H9 (cell line): ENCODE measurements around the gene VSTM2L. TPM values are rescaled to one million over a fixed set of nuclear protein-coding genes. Genes with fewer than 3 reads are reported as not detected.

Experiments
- DNase-seq: peaks from one replicate; pipeline ENCODE4 v3.0.0-alpha.2; 2017
- H2AFZ ChIP-seq: one replicate; pipeline ENCODE4 v1.6.1; 2013; ENCODE audit warnings: mild to moderate bottlenecking, low read length, control low read depth, moderate library complexity
- H2AK5ac ChIP-seq: 2 replicates; pipeline ENCODE4 v1.6.1; 2013; ENCODE audit warnings: low read length, control low read depth, mixed read lengths; ENCODE audit not compliant: insufficient read length
- H2BK120ac ChIP-seq: one replicate; pipeline ENCODE4 v1.6.1; 2013; ENCODE audit warnings: low read depth, mild to moderate bottlenecking, low read length, control low read depth, inconsistent platforms; ENCODE audit not compliant: poor library complexity, severe bottlenecking
- H2BK12ac ChIP-seq: 2 replicates; pipeline ENCODE4 v1.6.1; 2013; ENCODE audit warnings: low read length, control low read depth, mixed read lengths, low read depth; ENCODE audit not compliant: insufficient read length
- H2BK15ac ChIP-seq: 2 replicates; pipeline ENCODE4 v1.6.1; 2013; ENCODE audit warnings: low read depth, low read length, control low read depth
- H2BK20ac ChIP-seq: one replicate; pipeline ENCODE4 v1.6.1; 2013; ENCODE audit warnings: low read depth, mild to moderate bottlenecking, low read length, control low read depth, inconsistent platforms; ENCODE audit not compliant: poor library complexity, severe bottlenecking
- H2BK5ac ChIP-seq: 2 replicates; pipeline ENCODE4 v1.6.1; 2013; ENCODE audit warnings: low read length, control low read depth, mixed read lengths; ENCODE audit not compliant: insufficient read length
- H3K14ac ChIP-seq: 2 replicates; pipeline ENCODE4 v1.6.1; 2013; ENCODE audit warnings: low read length, control low read depth; ENCODE audit not compliant: insufficient read depth
- H3K18ac ChIP-seq: 2 replicates; pipeline ENCODE4 v1.6.1; 2013; ENCODE audit warnings: low read depth, mild to moderate bottlenecking, mixed read lengths, low read length, control low read depth; ENCODE audit not compliant: insufficient read length
- H3K23ac ChIP-seq: 2 replicates; pipeline ENCODE4 v1.6.1; 2013; ENCODE audit warnings: low read length, control low read depth, mixed read lengths, low read depth; ENCODE audit not compliant: insufficient read length
- H3K23me2 ChIP-seq: 2 replicates; pipeline ENCODE4 v1.6.1; 2013; ENCODE audit warnings: low read depth, mild to moderate bottlenecking, mixed read lengths, low read length, control low read depth; ENCODE audit not compliant: insufficient read length, poor library complexity, severe bottlenecking
- H3K27ac ChIP-seq: 2 replicates; pipeline ENCODE4 v1.5.1; 2013; ENCODE audit warnings: low read length, control low read depth, mixed read lengths, low read depth; ENCODE audit not compliant: insufficient read length
- H3K27me3 ChIP-seq: 2 replicates; pipeline ENCODE4 v1.6.1; 2013; ENCODE audit warnings: low read length, control low read depth, inconsistent platforms; ENCODE audit not compliant: insufficient read depth
- H3K4ac ChIP-seq: 2 replicates; pipeline ENCODE4 v1.6.1; 2013; ENCODE audit warnings: low read depth, mild to moderate bottlenecking, control low read depth, inconsistent platforms, low read length, moderate library complexity
- H3K4me1 ChIP-seq: 2 replicates; pipeline ENCODE4 v1.6.1; 2013; ENCODE audit warnings: low read length, control low read depth, inconsistent platforms; ENCODE audit not compliant: insufficient read depth
- H3K4me2 ChIP-seq: 2 replicates; pipeline ENCODE4 v1.6.1; 2013; ENCODE audit warnings: low read length, control low read depth, mixed read lengths; ENCODE audit not compliant: insufficient read length, insufficient read depth
- H3K56ac ChIP-seq: 2 replicates; pipeline ENCODE4 v1.6.1; 2013; ENCODE audit warnings: low read depth, mild to moderate bottlenecking, mixed read lengths, low read length, control low read depth; ENCODE audit not compliant: insufficient read length
- H3K79me1 ChIP-seq: 2 replicates; pipeline ENCODE4 v1.6.1; 2013; ENCODE audit warnings: low read depth, mild to moderate bottlenecking, moderate library complexity, low read length, control low read depth, inconsistent platforms; ENCODE audit not compliant: insufficient read depth, poor library complexity, severe bottlenecking
- H3K79me2 ChIP-seq: 2 replicates; pipeline ENCODE4 v1.6.1; 2013; ENCODE audit warnings: low read length, control low read depth, inconsistent platforms; ENCODE audit not compliant: insufficient read depth
- H3K9ac ChIP-seq: 2 replicates; pipeline ENCODE4 v1.6.1; 2013; ENCODE audit warnings: low read length, control low read depth, mixed read lengths; ENCODE audit not compliant: insufficient read length; ENCODE audit errors: extremely low read depth
- H3K9me3 ChIP-seq: one replicate; pipeline ENCODE4 v1.6.1; 2013; ENCODE audit warnings: low read depth, low read length, inconsistent platforms; ENCODE audit not compliant: control insufficient read depth
- H3T11ph ChIP-seq: one replicate; pipeline ENCODE4 v1.6.1; 2013; ENCODE audit warnings: mild to moderate bottlenecking, low read length, control low read depth, inconsistent platforms
- H4K20me1 ChIP-seq: one replicate; pipeline ENCODE4 v1.6.1; 2013; ENCODE audit not compliant: control insufficient read depth, insufficient read length, insufficient read depth
- H4K5ac ChIP-seq: 2 replicates; pipeline ENCODE4 v1.6.1; 2013; ENCODE audit warnings: low read depth, mild to moderate bottlenecking, mixed read lengths, low read length, control low read depth; ENCODE audit not compliant: insufficient read length
- H4K8ac ChIP-seq: replicated peaks from 2 replicates; pipeline ENCODE4 v1.6.1; 2013; ENCODE audit warnings: low read length, control low read depth, mixed read lengths, low read depth; ENCODE audit not compliant: insufficient read length
- H4K91ac ChIP-seq: 2 replicates; pipeline ENCODE4 v1.6.1; 2013; ENCODE audit warnings: low read depth, mild to moderate bottlenecking, moderate library complexity, mixed read lengths, low read length, control low read depth; ENCODE audit not compliant: insufficient read length
- H3K27ac Mint-ChIP-seq, 3 experiments: 2 replicates in 2 of 3; 3 replicates in 1 of 3; pipeline ENCODE4 v1.8.0; 2020 to 2021; ENCODE audit warnings: mixed read lengths in 3 of 3, mild to moderate bottlenecking in 1 of 3, moderate library complexity in 1 of 3
- H3K27me3 Mint-ChIP-seq: 2 replicates; pipeline ENCODE4 v1.8.0; 2021; ENCODE audit warnings: low read depth, mild to moderate bottlenecking, moderate library complexity, mixed read lengths
- H3K36me3 Mint-ChIP-seq, 3 experiments: 2 replicates in 2 of 3; 3 replicates in 1 of 3; pipeline ENCODE4 v1.8.0; 2020 to 2021; ENCODE audit warnings: low read depth in 3 of 3, mixed read lengths in 3 of 3; ENCODE audit not compliant: insufficient read depth in 1 of 3
- H3K4me1 Mint-ChIP-seq, 2 experiments: 2 replicates each; pipeline ENCODE4 v1.8.0; 2020; ENCODE audit warnings: mixed read lengths in 2 of 2
- H3K4me3 Mint-ChIP-seq, 2 experiments: 2 replicates in 1 of 2; 3 replicates in 1 of 2; pipeline ENCODE4 v1.8.0; 2020 to 2021; ENCODE audit warnings: mild to moderate bottlenecking in 2 of 2, mixed read lengths in 2 of 2, moderate library complexity in 1 of 2
- H3K9me3 Mint-ChIP-seq, 2 experiments: 2 replicates in 1 of 2; 3 replicates in 1 of 2; pipeline ENCODE4 v1.8.0; 2020; ENCODE audit warnings: mild to moderate bottlenecking in 2 of 2, mixed read lengths in 2 of 2, moderate library complexity in 1 of 2
- WGBS: extraction: QIAGEN DNeasy Blood & Tissue Kit; methylation state at CpG from one replicate; pipeline ENCODE4 v1.1.7; 2013; ENCODE audit warnings: missing lambda C conversion rate, low lambda C conversion rate, mixed read lengths; ENCODE audit not compliant: insufficient read length; ENCODE audit errors: extremely low coverage; 5-methylcytosine and 5-hydroxymethylcytosine counted together
- total RNA-seq: library from RNA; stranded (reverse); gene quantifications from 2 replicates; pipeline ENCODE4 v1.2.1, GENCODE V29; 2021
- TF ChIP-seq, protein P1 (sequence below): fragments of 200-600 bp; sonication (generic); conservative IDR thresholded peaks from 3 replicates; pipeline ENCODE4 v1.8.0; 2021; ENCODE audit warnings: antibody characterized with exemption, mild to moderate bottlenecking

The VSTM2L gene
- total RNA-seq, 1 experiment from 2014 or later: 2.1 TPM

GRCh38 chr20:37904845-37905373 is 2.0 kb downstream of the VSTM2L start:
- H3K4me1 Mint-ChIP-seq: peaks cover 49 to 64% of the 10 kb centered on the region in 2 experiments
- Histone ChIP-seq H3K27ac (no peak overlapping the region), H4K5ac (no peak overlapping the region), H2BK20ac (no peak overlapping the region), H2BK12ac (no peak overlapping the region), H3K9me3 (no peaks in the 10 kb centered on the region), H3K23ac (no peak overlapping the region), H3T11ph (no peak overlapping the region), H2AK5ac (no peak overlapping the region), H3K79me1 (no peaks in the 10 kb centered on the region), H3K79me2 (no peaks in the 10 kb centered on the region), H4K91ac (no peak overlapping the region), H3K56ac (no peak overlapping the region), H4K8ac (no peak overlapping the region), H3K4me2 (no peak overlapping the region), H3K27me3 (no peaks in the 10 kb centered on the region), H3K18ac (no peak overlapping the region), H2BK5ac (no peak overlapping the region), H4K20me1 (no peaks in the 10 kb centered on the region), H2BK15ac (no peak overlapping the region), H3K9ac (no peak overlapping the region), H3K4ac (no peak overlapping the region), H3K4me1 (peaks cover 4% of the 10 kb centered on the region; the same call in 1 of the 2 replicates), H2AFZ (no peak overlapping the region), H3K23me2 (peaks cover 3% of the 10 kb centered on the region), H3K14ac (no peak overlapping the region; the same call in 1 of the 2 replicates), H2BK120ac (no peak overlapping the region)
- H3K9me3 Mint-ChIP-seq: peaks cover 0 to 4% of the 10 kb centered on the region in 2 experiments; a peak in 1 of 5 replicates
- no CpG with 5 or more reads among the region's 8 CpGs for WGBS
- H3K27me3 Mint-ChIP-seq: peaks cover 38% of the 10 kb centered on the region
- DNase-seq: no peak
- peak overlapping the region in 1 of 2 experiments; percentile 51; a peak in 1 of 5 replicates for H3K4me3 Mint-ChIP-seq
- TF ChIP-seq, protein P1, sequence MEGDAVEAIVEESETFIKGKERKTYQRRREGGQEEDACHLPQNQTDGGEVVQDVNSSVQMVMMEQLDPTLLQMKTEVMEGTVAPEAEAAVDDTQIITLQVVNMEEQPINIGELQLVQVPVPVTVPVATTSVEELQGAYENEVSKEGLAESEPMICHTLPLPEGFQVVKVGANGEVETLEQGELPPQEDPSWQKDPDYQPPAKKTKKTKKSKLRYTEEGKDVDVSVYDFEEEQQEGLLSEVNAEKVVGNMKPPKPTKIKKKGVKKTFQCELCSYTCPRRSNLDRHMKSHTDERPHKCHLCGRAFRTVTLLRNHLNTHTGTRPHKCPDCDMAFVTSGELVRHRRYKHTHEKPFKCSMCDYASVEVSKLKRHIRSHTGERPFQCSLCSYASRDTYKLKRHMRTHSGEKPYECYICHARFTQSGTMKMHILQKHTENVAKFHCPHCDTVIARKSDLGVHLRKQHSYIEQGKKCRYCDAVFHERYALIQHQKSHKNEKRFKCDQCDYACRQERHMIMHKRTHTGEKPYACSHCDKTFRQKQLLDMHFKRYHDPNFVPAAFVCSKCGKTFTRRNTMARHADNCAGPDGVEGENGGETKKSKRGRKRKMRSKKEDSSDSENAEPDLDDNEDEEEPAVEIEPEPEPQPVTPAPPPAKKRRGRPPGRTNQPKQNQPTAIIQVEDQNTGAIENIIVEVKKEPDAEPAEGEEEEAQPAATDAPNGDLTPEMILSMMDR: no peak
- H3K36me3 Mint-ChIP-seq: no peaks in the 10 kb centered on the region; a peak in 1 of 7 replicates
- no peak overlapping the region for H3K27ac Mint-ChIP-seq
